ACHN (cell line): ENCODE results near the gene PPFIBP2.

Experiments
- DNase-seq: peaks from one replicate; pipeline ENCODE4 v3.0.0-alpha.2; 2015
- in situ Hi-C: cut with HindIII; loops from 2 replicates; pipeline ENCODE4 v1.10.0; 2017; ENCODE audit warnings: low sequenced_read_pairs, low pct_ligation_motif_present, low pct_unique_long_range_greater_than_20kb

PPFIBP2 gene

GRCh38 chr11:7691759-7692350 lies 178.1 kb downstream of the PPFIBP2 start:
- no peak for DNase-seq
- in situ Hi-C loops: no loop called here

DNA sequence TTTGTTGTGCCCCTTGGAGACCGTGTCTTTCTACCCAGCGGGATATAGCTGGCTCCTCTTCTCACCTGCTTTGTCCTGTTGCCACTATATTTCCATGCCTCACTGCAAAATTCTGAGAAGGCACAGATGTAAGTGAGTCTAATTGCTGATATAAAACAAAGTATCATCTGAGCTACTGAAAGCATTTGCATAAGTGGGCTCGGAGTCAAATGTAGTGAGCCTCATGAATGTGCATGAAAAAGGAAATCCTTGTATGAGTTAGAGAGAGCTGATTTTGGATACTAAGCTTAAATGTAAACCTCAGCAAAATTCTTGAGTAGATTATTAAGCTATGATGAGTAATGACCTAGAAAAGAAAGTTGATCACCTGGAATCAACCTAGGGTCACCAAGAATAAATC lies 178.6 kb downstream of the PPFIBP2 start:
- in situ Hi-C loops: no loop called here

GRCh38 chr11:7694235-7694634 lies 180.4 kb downstream of the PPFIBP2 start:
- in situ Hi-C loops: no loop called here
- no peak for DNase-seq

More for the DNA sequence above, 178.6 kb downstream of the PPFIBP2 start:
- DNase-seq: no peak

GRCh38 chr11:7696424-7696823 lies 182.6 kb downstream of the PPFIBP2 start:
- no peak for DNase-seq
- in situ Hi-C loops: no loop called here
